Measurements from ENCODE around the gene LGR6. TPM values are rescaled to one million over a fixed set of nuclear protein-coding genes. Genes with fewer than 3 reads are reported as not detected.

LGR6 gene
- total and polyA plus RNA-seq, 8 donors = 0.75 to 1.8 (median 1.5) TPM

DNA sequence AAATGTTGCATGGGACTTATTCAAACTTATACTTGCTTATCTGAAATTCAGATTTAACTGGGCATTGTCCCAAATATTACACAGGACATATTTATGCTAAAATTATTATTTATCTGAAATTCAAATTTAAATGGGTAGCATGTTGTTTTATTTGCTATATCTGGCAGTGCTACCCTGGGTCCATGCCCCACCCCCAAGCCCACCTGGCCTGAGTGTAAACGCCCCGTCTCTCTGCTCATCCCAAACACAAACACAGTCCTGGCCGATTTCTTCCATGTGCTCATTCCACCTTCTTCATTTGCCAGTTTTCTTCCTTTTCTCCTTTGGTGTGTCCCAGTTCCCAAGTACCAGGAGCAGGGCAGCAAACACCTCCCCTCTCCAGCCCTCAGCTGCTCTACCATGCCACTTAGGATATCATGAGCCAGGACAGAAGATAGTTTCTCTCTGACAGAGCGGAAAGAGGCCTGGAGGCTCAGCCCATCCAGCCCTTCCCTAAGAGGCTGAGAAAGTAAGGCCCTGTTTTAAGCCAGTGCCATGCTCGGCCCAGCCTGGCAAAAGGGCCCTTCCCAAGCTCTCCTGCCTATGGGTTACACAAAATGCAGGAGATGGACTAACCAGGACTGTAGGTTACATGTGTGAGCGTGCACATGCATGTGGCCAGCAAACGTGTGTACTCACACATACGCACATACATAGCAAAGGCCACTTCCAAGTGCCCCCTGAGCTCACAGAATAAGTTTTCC is 78.7 kb downstream of the LGR6 start:
- Histone ChIP-seq H3K9me3 (no peaks in the 10 kb centered on the region), H3K4me3 (no peak overlapping the region), H3K27me3 (no peaks in the 10 kb centered on the region), H3K36me3 (no peaks in the 10 kb centered on the region), H3K4me1 (no peaks in the 10 kb centered on the region), H3K27ac (no peak overlapping the region)
- no peak for ATAC-seq
- intact Hi-C loops (cut with DNase I) = no loop called here
- TF ChIP-seq CTCF (IDR thresholded peaks at IDR 0.05) = no peak
- DNase-seq = no peak

GRCh38 chr1:202274611-202275010 is 81.0 kb downstream of the LGR6 start:
- no peaks in the 10 kb centered on the region for H3K36me3 ChIP-seq
- TF ChIP-seq CTCF (IDR thresholded peaks at IDR 0.05) = peak in 1 of 2 donors; percentile 9
- H3K4me3 ChIP-seq = no peak overlapping the region
- ATAC-seq = peak; percentile 36
- intact Hi-C loops (cut with DNase I) = no loop called here
- no peaks in the 10 kb centered on the region for H3K9me3 ChIP-seq
- DNase-seq = no peak
- no peaks in the 10 kb centered on the region for H3K27me3 ChIP-seq
- H3K27ac ChIP-seq = no peak overlapping the region
- H3K4me1 ChIP-seq = no peaks in the 10 kb centered on the region

- no peak for TF ChIP-seq CTCF (IDR thresholded peaks at IDR 0.05)
- Histone ChIP-seq H3K27ac (no peak overlapping the region), H3K9me3 (no peaks in the 10 kb centered on the region), H3K4me1 (no peaks in the 10 kb centered on the region), H3K27me3 (no peaks in the 10 kb centered on the region), H3K4me3 (no peak overlapping the region), H3K36me3 (no peaks in the 10 kb centered on the region)
- intact Hi-C loops (cut with DNase I) = no loop called here
- DNase-seq = no peak
- ATAC-seq = no peak
These were observed 81.6 kb downstream of the LGR6 start for GRCh38 chr1:202275061-202275770.

- DNase-seq (no peak), ATAC-seq (no peak)
- intact Hi-C loops (cut with DNase I) = no loop called here
- Histone ChIP-seq H3K4me1 (peaks cover 0 to 1% of the 10 kb centered on the region in 2 donors), H3K27ac (no peak overlapping the region), H3K9me3 (no peaks in the 10 kb centered on the region), H3K27me3 (no peaks in the 10 kb centered on the region), H3K36me3 (no peaks in the 10 kb centered on the region), H3K4me3 (no peak overlapping the region)
- TF ChIP-seq CTCF (IDR thresholded peaks at IDR 0.05) = no peak
These were observed 82.6 kb downstream of the LGR6 start for GRCh38 chr1:202276081-202276715.

GRCh38 chr1:202276920-202277319 is 83.3 kb downstream of the LGR6 start:
- no peak for TF ChIP-seq CTCF (IDR thresholded peaks at IDR 0.05)
- Histone ChIP-seq H3K9me3 (no peaks in the 10 kb centered on the region), H3K27ac (no peak overlapping the region), H3K36me3 (no peaks in the 10 kb centered on the region), H3K27me3 (no peaks in the 10 kb centered on the region), H3K4me3 (no peak overlapping the region), H3K4me1 (peaks cover 2 to 5% of the 10 kb centered on the region in 2 donors)
- ATAC-seq = no peak
- no peak for DNase-seq
- intact Hi-C loops (cut with DNase I) = no loop called here
